ENCODE results near the gene HM13. TPM values are rescaled to one million over a fixed set of nuclear protein-coding genes. Genes with fewer than 3 reads are reported as not detected.

Gene HM13
- polyA plus RNA-seq, 2 of the 4 experiments (the other 2 are of a cell fraction) = 164 to 178 TPM

DNA sequence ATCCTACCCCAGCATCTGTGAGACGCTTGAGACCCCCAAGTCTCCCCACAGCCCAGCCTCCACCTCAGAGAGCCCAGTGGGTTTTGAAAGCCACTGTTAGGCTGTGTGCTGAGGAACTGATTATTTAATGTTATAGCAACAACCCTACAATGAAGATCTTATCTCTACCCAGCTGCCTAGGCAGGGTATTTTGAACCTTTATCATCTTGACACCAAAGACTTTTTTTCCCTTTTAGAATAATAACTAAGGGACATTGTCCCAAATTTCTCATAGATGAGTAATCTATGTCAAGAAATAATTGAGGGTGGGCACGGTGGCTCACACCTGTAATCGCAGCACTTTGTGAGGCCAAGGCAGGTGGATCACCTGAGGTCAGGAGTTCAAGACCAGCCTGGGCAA, 26.2 kb downstream of the HM13 start:
- 87% methylated on average over 3 of the region's 3 CpGs for WGBS (ENCODE audit: missing lambda C conversion rate)
- no peak overlapping the region for H3K27ac ChIP-seq
- no peaks in the 10 kb centered on the region for H3K9me3 ChIP-seq
- H3K4me1 ChIP-seq = peaks cover 22% of the 10 kb centered on the region
- ChIA-PET POLR2A (no interaction called here), CTCF (interaction anchor here (1.0 to 31.2 kb wide), 5 partner anchors 9 to 81 kb away, joined by 3 to 549 read pairs (median 13); no protein-coding TSS in a partner anchor)
- TF ChIP-seq, protein P1, sequence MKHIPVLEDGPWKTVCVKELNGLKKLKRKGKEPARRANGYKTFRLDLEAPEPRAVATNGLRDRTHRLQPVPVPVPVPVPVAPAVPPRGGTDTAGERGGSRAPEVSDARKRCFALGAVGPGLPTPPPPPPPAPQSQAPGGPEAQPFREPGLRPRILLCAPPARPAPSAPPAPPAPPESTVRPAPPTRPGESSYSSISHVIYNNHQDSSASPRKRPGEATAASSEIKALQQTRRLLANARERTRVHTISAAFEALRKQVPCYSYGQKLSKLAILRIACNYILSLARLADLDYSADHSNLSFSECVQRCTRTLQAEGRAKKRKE (CRISPR knock-in tag; IDR thresholded peaks at IDR 0.05; ENCODE audit: low read depth) = no peak
- no peak for TF ChIP-seq GATA3 (IDR thresholded peaks at IDR 0.05; ENCODE audit: borderline replicate concordance)
- no peak for TF ChIP-seq MAZ (IDR thresholded peaks at IDR 0.05; ENCODE audit: borderline replicate concordance, low read depth, low read length)
- TF ChIP-seq, protein P2, sequence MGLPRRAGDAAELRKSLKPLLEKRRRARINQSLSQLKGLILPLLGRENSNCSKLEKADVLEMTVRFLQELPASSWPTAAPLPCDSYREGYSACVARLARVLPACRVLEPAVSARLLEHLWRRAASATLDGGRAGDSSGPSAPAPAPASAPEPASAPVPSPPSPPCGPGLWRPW (IDR thresholded peaks at IDR 0.05) = no peak
- TF ChIP-seq ZC3H11A (IDR thresholded peaks at IDR 0.05) = no peak
- TF ChIP-seq NFE2L2 (conservative IDR thresholded peaks at IDR 0.05; ENCODE audit: low read length) = no peak
- no peak for TF ChIP-seq HMGXB4 (CRISPR knock-in tag; IDR thresholded peaks at IDR 0.05; ENCODE audit: borderline replicate concordance)
- TF ChIP-seq RNF2 (IDR thresholded peaks at IDR 0.05; ENCODE audit: borderline replicate concordance, low read depth) = no peak
- TF ChIP-seq NPAS2 (CRISPR knock-in tag; IDR thresholded peaks at IDR 0.05; ENCODE audit: borderline replicate concordance) = no peak
- TF ChIP-seq CHD4 (IDR thresholded peaks at IDR 0.05; ENCODE audit: borderline replicate concordance) = no peak
- no peak for TF ChIP-seq CEBPB (IDR thresholded peaks at IDR 0.05)
- TF ChIP-seq RAD21 (conservative IDR thresholded peaks at IDR 0.05 in 1 of 2, IDR thresholded peaks at IDR 0.05 in 1 of 2) = no peak
- no peak for TF ChIP-seq SREBF2 (IDR thresholded peaks at IDR 0.05)
- TF ChIP-seq HOXA7 (CRISPR knock-in tag; IDR thresholded peaks at IDR 0.05) = no peak
- no peak overlapping the region for H3K4me2 ChIP-seq
- ATAC-seq (no peak), DNase-seq (ENCODE audit: low read depth in 1 of 2, low spot score in 1 of 2) (no peak), FAIRE-seq (no peak)
- no peak overlapping the region for H3K4me3 ChIP-seq

DNA sequence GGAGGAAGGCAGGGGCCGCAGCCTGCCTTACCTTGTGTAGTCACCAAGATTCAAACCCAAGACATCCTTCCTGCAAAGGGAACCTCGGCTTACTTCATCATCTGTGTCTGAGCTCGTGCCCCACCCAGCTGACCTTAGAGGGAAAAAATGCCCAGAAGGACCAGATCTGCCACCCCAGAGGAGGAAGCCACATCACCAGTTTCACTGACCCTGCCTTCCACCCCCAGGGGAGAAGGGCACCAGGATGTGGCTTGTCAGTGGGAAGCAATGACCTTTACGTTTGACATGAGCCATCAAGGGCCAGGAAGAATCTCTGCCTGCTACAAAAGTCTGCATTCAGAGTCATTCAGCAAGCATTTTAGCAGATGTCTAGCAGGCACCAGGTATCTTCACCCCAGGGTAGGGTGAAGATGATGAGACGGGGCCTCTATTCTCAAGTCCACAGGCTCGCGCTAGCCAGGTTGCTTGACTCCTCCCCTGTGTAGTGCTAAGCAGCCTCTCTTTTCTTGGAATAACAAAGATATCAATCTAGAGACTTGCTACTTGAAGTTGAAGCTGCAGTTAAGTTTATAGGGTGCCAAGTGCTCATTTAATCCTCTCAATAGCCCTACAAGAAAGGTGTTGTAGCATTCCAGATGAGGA, 28.1 kb downstream of the HM13 start:
- H3K9me3 ChIP-seq = no peaks in the 10 kb centered on the region
- ATAC-seq = no peak; a peak in 1 of 6 replicates
- peak overlapping the region in 1 of 2 experiments; percentile 63; a peak in 3 of 6 replicates for H3K27ac ChIP-seq
- TF ChIP-seq KDM1A (IDR thresholded peaks at IDR 0.05; ENCODE audit: low read depth) (no peak), FOSB (CRISPR knock-in tag; IDR thresholded peaks at IDR 0.05) (no peak), RCOR1 (IDR thresholded peaks at IDR 0.05; ENCODE audit: low read depth, low read length) (no peak), SMC3 (IDR thresholded peaks at IDR 0.05) (no peak), BHLHE40 (IDR thresholded peaks at IDR 0.05; ENCODE audit: low read depth, low read length) (no peak), HEYL (CRISPR knock-in tag; IDR thresholded peaks at IDR 0.05) (no peak), RARB (CRISPR knock-in tag; IDR thresholded peaks at IDR 0.05) (no peak), ZNF302 (CRISPR knock-in tag; IDR thresholded peaks at IDR 0.05) (no peak)
- TF ChIP-seq, protein P3, sequence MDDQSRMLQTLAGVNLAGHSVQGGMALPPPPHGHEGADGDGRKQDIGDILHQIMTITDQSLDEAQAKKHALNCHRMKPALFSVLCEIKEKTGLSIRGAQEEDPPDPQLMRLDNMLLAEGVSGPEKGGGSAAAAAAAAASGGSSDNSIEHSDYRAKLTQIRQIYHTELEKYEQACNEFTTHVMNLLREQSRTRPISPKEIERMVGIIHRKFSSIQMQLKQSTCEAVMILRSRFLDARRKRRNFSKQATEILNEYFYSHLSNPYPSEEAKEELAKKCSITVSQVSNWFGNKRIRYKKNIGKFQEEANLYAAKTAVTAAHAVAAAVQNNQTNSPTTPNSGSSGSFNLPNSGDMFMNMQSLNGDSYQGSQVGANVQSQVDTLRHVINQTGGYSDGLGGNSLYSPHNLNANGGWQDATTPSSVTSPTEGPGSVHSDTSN (IDR thresholded peaks at IDR 0.05) = no peak
- ChIA-PET CTCF (interaction anchor here (0.6 to 31.2 kb wide), 5 partner anchors 11 to 182 kb away, joined by 3 to 549 read pairs (median 13); no protein-coding TSS in a partner anchor), POLR2A (interaction anchor here (1.1 kb wide), 1 partner anchor 23 kb away, joined by 3 read pairs; no protein-coding TSS in a partner anchor)
- no peak for DNase-seq (ENCODE audit: low read depth in 1 of 2, low spot score in 1 of 2)
- H3K4me2 ChIP-seq = peak overlapping the region; percentile 25; the same call in 1 of the 3 replicates
- H3K4me1 ChIP-seq = peaks cover 22% of the 10 kb centered on the region
- H3K4me3 ChIP-seq = no peak overlapping the region
- FAIRE-seq = no peak
- 58% methylated on average over 7 of the region's 7 CpGs for WGBS (ENCODE audit: missing lambda C conversion rate)

Measured in A549 (cell line).